GM21526 (cell line): ENCODE results near the gene RIPOR2.
A peak's percentile ranks its signal among the peaks of the same experiment; 100 is the strongest.
"Not testable (repeated sequence)": the region's sequence is repeated elsewhere in the genome, so short reads cannot be mapped to it uniquely, and the experiment has no call there.

Source experiments
- ATAC-seq: cut with Tn5 transposase; IDR thresholded peaks from one replicate; pipeline ENCODE4 v1.9.1; 2021; ENCODE audit warnings: moderate library complexity; ENCODE audit not compliant: unreplicated experiment, low FRiP score

Gene RIPOR2

GRCh38 chr6:24778121-24778520 lies 157.6 kb downstream of the RIPOR2 start:
- ATAC-seq = no peak

- no peak for ATAC-seq
Measured at GRCh38 chr6:24777227-24777626, 158.5 kb downstream of the RIPOR2 start.

- no peak for ATAC-seq
Measured at GRCh38 chr6:24775520-24776058, 160.2 kb downstream of the RIPOR2 start.

- peak; percentile 93 for ATAC-seq
Measured at GRCh38 chr6:24774696-24775519, 160.9 kb downstream of the RIPOR2 start, which contains the start of gene GMNN. Gene GMNN (plus strand): TSS chr6:24774937. CDS start chr6:24777247, 2,310 bp downstream.

GRCh38 chr6:24768361-24768760 lies 167.4 kb downstream of the RIPOR2 start:
- ATAC-seq = no peak

GRCh38 chr6:24766680-24767462 lies 168.9 kb downstream of the RIPOR2 start:
- no peak for ATAC-seq

GRCh38 chr6:24765968-24766367 lies 169.8 kb downstream of the RIPOR2 start:
- not testable (repeated sequence) for ATAC-seq

- ATAC-seq = not testable (repeated sequence)
Measured at GRCh38 chr6:24764833-24765828, 170.6 kb downstream of the RIPOR2 start.

GRCh38 chr6:24763578-24763977 lies 172.2 kb downstream of the RIPOR2 start:
- no peak for ATAC-seq

GRCh38 chr6:24761851-24762250 lies 173.9 kb downstream of the RIPOR2 start:
- no peak for ATAC-seq

- no peak for ATAC-seq
Measured at GRCh38 chr6:24761193-24761835, 174.4 kb downstream of the RIPOR2 start.

- ATAC-seq = no peak
Measured at GRCh38 chr6:24760210-24760609, 175.6 kb downstream of the RIPOR2 start.

- ATAC-seq = no peak
Measured at GRCh38 chr6:24759718-24760117, 176.0 kb downstream of the RIPOR2 start.

- no peak for ATAC-seq
Measured at GRCh38 chr6:24757611-24758010, 178.1 kb downstream of the RIPOR2 start.

GRCh38 chr6:24755279-24755678 lies 180.5 kb downstream of the RIPOR2 start:
- no peak for ATAC-seq

GRCh38 chr6:24754378-24754777 lies 181.4 kb downstream of the RIPOR2 start:
- ATAC-seq = not testable (repeated sequence)
